HG03196 (cell line): Measurements from ENCODE around the gene FRMD3.

Experiments
- ATAC-seq: cut with Tn5 transposase; IDR thresholded peaks from one replicate; pipeline ENCODE4 v1.9.1; 2021; ENCODE audit not compliant: unreplicated experiment

The FRMD3 gene

DNA sequence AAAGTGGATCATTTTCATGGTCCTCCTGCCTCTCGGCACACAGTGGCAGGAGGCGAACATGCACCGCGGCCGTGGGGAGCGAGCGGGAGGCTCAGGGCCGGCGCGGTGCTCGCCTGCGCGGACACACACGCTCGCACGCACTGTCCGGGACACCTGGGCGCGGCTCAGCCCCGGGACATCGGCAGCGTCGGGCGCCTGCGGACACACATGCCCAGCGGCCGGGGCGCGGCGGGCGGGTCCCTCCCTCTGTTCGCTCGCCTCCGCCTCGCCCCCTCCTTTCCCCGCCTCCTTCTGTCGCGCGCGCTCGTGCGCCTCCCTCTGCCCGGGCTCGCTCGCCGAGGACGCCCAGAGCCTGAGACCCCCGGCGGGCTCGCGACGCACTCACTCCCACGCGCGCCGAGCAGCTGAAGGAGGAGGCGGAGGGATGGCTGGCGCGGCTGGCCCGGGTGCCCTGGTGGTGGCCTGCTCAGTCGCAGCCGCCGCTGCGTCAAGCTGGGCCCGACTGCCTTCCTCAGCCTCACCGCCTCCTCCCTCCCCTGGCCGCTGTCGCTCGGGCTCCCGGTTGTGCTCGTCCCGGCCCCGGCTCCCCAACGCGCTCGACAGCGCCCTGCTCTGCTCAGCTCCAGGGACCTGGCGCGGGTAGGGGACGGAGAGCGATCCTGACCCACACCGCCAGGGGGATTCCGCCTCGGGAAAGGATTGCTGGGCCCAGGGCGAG is at the start of gene FRMD3:
TSS of gene FRMD3 (minus strand) at position 230 of the 718 bp plus-strand sequence. CDS start at position 60, 170 bp downstream.
- no peak for ATAC-seq

DNA sequence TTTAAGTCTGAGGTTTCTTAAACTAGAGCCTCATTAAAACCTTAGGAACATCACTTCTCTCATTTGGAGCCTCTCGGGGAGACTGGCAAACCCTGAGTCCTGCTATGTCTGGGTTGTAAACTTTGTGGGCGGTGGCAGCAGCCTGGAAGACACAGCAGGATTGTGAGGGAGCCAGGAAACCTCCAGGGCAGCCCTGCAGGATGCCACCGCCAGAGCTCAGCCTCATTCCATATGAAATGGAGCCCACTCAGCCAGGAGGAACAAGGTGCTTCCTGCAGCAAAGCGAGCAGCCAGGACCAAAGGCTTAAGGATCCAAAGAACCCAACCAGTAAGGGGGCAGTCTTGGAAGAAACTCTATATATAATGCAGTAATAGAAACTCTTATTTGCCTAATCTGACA is 46.8 kb upstream of the FRMD3 start:
- ATAC-seq: no peak

GRCh38 chr9:83583151-83584014 is 45.2 kb upstream of the FRMD3 start:
- no peak for ATAC-seq

DNA sequence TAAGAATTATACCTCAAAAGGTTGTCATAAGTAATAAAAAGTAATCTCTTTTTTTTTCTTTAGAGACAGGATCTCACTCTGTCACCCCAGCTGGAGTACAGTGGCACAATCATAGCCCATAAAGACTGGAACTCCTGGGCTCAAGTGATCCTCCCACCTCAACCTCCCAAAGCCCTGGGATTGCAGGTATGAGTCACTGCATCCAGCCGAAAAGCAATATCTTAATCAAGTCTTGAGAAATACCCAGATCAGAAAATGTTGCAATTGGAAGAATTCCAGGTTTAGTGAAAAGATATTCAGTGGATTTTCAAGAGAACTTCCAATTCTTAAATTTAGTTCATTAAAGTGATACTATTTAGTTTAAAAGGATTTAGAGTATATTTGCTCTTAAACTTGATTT is 43.8 kb upstream of the FRMD3 start:
- ATAC-seq: no peak

DNA sequence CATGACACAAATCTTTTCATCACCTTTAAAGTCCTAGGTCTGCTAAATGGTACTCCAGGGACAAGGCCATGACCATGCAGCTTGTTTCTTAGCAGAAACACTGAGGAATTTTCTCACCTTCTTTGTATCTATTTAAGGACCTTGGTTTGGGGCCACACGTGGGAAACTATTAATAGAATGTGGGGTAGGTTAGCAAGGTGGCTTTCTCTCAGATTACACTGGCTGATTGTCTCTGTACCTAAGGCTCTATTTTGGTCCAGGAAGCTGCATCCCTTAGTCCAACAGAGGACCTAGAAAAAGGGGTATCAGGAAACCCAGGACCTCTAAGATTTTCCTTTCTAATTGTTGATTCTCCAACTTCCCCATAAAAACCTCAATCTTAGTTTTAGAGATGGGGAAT is 36.3 kb upstream of the FRMD3 start:
- ATAC-seq: no peak

DNA sequence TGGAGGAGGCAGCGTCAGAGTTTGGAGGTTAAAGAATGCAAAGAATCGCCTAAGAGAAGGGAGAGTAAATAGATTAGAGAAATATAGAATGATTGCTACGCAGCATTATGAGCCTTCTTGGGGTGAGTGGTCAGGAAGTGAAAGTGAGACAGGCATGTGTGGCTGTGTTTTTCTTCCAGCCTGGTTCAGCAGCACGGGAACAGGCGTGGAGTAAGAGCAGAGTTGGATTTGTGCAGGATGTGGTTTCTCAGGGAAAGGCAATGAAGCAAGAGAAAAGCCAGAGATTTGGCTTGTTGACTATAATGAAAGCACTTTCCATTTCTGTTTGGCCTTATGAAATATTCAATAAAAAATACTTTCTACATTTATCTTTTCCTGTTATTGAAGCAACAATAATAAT is 34.3 kb upstream of the FRMD3 start:
- no peak for ATAC-seq

DNA sequence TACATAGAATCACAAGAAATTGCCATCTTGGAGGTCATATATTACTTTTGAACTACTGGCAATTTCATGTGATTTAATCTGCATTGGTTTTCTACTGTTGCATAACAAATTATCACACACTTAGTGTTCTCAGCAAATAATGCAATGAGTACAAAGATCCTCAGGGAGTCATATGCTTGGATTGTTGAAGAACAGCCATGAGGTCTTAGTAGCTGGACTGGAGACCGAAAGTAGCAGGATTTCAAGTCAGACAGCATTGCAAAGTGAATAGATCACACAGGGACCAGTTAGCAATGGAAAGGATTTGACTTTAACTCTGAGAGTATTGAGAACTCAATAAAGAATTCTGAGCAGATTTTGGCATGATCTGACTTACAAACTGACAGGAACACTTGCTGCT is 32.2 kb upstream of the FRMD3 start:
- no peak for ATAC-seq

- ATAC-seq: no peak
These were observed 31.1 kb upstream of the FRMD3 start for GRCh38 chr9:83569326-83569725.

DNA sequence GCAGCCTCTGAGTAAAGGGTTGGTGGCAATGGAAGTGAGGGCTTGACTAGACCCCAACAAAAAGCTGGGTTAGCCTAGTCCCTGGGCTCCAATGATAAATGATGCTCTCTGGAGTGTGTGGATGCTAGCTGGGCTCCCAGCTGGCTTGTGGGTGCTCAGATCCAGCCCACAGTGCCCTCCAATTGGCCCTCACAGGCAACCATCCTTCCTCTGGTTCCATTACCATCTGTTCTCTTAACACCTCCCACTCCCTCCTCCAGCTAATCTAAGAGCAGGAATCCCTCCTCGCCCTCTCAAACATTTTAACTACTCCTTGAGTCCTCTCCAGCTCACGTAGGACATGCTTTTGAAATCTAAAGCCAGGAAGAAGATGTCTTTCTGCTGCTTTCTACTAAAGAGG is 25.2 kb upstream of the FRMD3 start:
- ATAC-seq: no peak

GRCh38 chr9:83560169-83560826 is 22.1 kb upstream of the FRMD3 start:
- ATAC-seq: no peak

- no peak for ATAC-seq
These were observed 19.6 kb upstream of the FRMD3 start for GRCh38 chr9:83557771-83558170.

DNA sequence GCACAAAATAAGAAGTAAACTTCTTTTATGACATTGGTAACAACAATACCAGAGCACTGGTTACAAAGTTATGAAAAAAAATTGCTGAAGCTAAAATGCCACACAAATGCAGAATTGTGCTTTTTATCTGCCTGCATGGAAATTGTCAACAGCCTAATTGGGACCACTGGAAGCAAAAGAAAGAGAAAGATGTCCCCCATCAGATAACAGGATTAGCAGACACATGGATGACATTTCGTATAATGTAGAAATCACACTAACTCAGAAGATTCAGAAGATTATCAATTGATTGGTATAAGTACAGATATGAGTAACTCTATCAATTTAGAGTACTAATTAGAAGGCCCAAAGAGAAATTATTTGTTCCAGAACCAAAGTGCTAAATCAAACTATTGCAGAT is 19.1 kb upstream of the FRMD3 start:
- no peak for ATAC-seq

DNA sequence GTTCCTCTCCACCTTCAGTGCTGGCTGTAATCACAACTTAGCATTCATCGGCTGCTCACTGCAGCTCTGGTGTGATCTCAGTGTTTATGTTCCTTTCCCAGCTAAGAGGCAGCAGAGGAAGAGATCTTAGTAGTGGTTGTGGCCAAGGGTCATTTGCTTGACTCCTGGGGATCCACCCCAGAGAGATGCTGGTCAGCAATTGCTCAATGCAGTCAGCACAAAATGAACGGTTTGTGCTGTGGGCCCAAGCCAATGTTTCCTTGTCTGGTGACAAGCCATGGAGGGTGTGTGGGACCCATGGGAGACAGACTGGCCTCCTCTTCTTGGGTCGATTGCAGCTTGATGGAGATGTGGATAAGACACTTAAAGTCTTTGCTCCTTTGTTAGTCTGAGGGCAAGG is 16.1 kb upstream of the FRMD3 start:
- no peak for ATAC-seq

GRCh38 chr9:83544002-83544698 is 5.9 kb upstream of the FRMD3 start:
- peak; percentile 86 for ATAC-seq

- ATAC-seq: no peak
These were observed 663 bp upstream of the FRMD3 start for GRCh38 chr9:83538890-83539238.

- ATAC-seq: no peak
These were observed 650 bp downstream of the FRMD3 start for GRCh38 chr9:83537331-83538171.

DNA sequence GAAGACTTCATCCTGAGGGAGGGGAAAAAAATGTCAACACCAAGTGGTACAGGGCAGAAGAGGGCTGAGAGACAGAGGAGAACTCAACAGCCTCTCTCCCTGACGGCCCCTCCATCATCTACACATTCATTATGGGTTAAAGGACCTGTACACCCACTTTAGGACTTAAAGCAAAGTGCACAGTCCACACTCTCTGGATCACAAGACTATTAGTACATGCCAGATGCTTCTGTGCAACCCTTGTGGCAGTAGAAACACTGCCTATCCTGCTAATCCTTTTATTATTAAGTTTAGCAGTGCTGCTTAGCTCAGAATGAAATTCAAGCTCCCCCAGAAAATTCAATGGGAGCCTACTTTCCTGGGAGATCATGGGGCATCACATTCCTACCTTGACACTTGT is 1.9 kb downstream of the FRMD3 start:
- ATAC-seq: no peak

GRCh38 chr9:83535736-83536135 is 2.5 kb downstream of the FRMD3 start:
- ATAC-seq: no peak

- ATAC-seq: no peak
These were observed 4.9 kb downstream of the FRMD3 start for GRCh38 chr9:83533296-83533695.

- no peak for ATAC-seq
These were observed 11.3 kb downstream of the FRMD3 start for GRCh38 chr9:83526901-83527300.
